Measurements from ENCODE around the gene MRGPRD.

The MRGPRD gene

GRCh38 chr11:68947151-68947550 is 33.6 kb downstream of the MRGPRD start:
- no peak overlapping the region for H3K27ac ChIP-seq
- TF ChIP-seq CTCF (conservative IDR thresholded peaks at IDR 0.05), result no peak
- no peak for TF ChIP-seq ZFX (IDR thresholded peaks at IDR 0.05)

GRCh38 chr11:68946416-68947090 is 34.2 kb downstream of the MRGPRD start:
- H3K27ac ChIP-seq, result no peak overlapping the region
- no peak for TF ChIP-seq ZFX (IDR thresholded peaks at IDR 0.05)
- no peak for TF ChIP-seq CTCF (conservative IDR thresholded peaks at IDR 0.05)

- TF ChIP-seq ZFX (IDR thresholded peaks at IDR 0.05), result no peak
- no peak overlapping the region for H3K27ac ChIP-seq
Measured at GRCh38 chr11:68942751-68943271, 38.0 kb downstream of the MRGPRD start.

GRCh38 chr11:68942095-68942620 is 38.6 kb downstream of the MRGPRD start:
- TF ChIP-seq CTCF (conservative IDR thresholded peaks at IDR 0.05) (no peak), ZFX (IDR thresholded peaks at IDR 0.05) (no peak)
- no peak overlapping the region for H3K27ac ChIP-seq

- no peak for TF ChIP-seq ZFX (IDR thresholded peaks at IDR 0.05)
- TF ChIP-seq CTCF (conservative IDR thresholded peaks at IDR 0.05), result no peak
- H3K27ac ChIP-seq, result no peak overlapping the region
Measured at GRCh38 chr11:68941324-68942094, 39.3 kb downstream of the MRGPRD start.

- TF ChIP-seq ZFX (IDR thresholded peaks at IDR 0.05), result no peak
- no peak for TF ChIP-seq CTCF (conservative IDR thresholded peaks at IDR 0.05)
- H3K27ac ChIP-seq, result no peak overlapping the region
Measured at GRCh38 chr11:68940651-68941323, 40.0 kb downstream of the MRGPRD start.

- H3K27ac ChIP-seq, result no peak overlapping the region
- TF ChIP-seq CTCF (conservative IDR thresholded peaks at IDR 0.05) (no peak), ZFX (IDR thresholded peaks at IDR 0.05) (no peak)
Measured at GRCh38 chr11:68939583-68940555, 40.9 kb downstream of the MRGPRD start.
